Neuronal stem cell (in vitro differentiated cells): ENCODE measurements around the gene AMBRA1.
"Not testable (repeated sequence)": the region's sequence is repeated elsewhere in the genome, so short reads cannot be mapped to it uniquely, and the experiment has no call there.

Experiments
- DNase-seq: peaks from one replicate; pipeline ENCODE4 v3.0.0-alpha.2; 2013; ENCODE audit warnings: low spot score
- H2AFZ ChIP-seq: one replicate; pipeline ENCODE4 v1.6.1; 2013; ENCODE audit warnings: mild to moderate bottlenecking, low read length, inconsistent platforms
- H2AK5ac ChIP-seq: 2 replicates; pipeline ENCODE4 v1.6.1; 2013; ENCODE audit warnings: low read depth, mild to moderate bottlenecking, inconsistent platforms, low read length, moderate library complexity, mixed read lengths
- H2BK120ac ChIP-seq: 2 replicates; pipeline ENCODE4 v1.6.1; 2013; ENCODE audit warnings: low read depth, mild to moderate bottlenecking, inconsistent platforms, low read length, moderate library complexity, mixed read lengths
- H2BK12ac ChIP-seq: one replicate; pipeline ENCODE4 v1.6.1; 2013; ENCODE audit warnings: low read length, inconsistent platforms
- H2BK15ac ChIP-seq: 2 replicates; pipeline ENCODE4 v1.6.1; 2013; ENCODE audit warnings: mild to moderate bottlenecking, low read length, inconsistent platforms, mixed read lengths
- H2BK5ac ChIP-seq: one replicate; pipeline ENCODE4 v1.6.1; 2013; ENCODE audit warnings: inconsistent platforms, mild to moderate bottlenecking, low read length, moderate library complexity
- H3K14ac ChIP-seq: one replicate; pipeline ENCODE4 v1.6.1; 2013; ENCODE audit warnings: low read length, inconsistent platforms
- H3K18ac ChIP-seq: 2 replicates; pipeline ENCODE4 v1.6.1; 2013; ENCODE audit warnings: low read length, inconsistent platforms
- H3K23ac ChIP-seq: 2 replicates; pipeline ENCODE4 v1.6.1; 2013; ENCODE audit warnings: low read depth, mild to moderate bottlenecking, mixed read lengths, low read length, inconsistent platforms; ENCODE audit not compliant: poor library complexity
- H3K27ac ChIP-seq: replicated peaks from 3 replicates; pipeline ENCODE4 v1.5.1; 2013; ENCODE audit warnings: low read length, inconsistent platforms
- H3K27me3 ChIP-seq, 3 experiments: 2 replicates each; pipeline ENCODE4 v1.6.1; 2013; ENCODE audit warnings: low read length in 3 of 3, mild to moderate bottlenecking in 2 of 3, inconsistent platforms in 1 of 3, low read depth in 1 of 3, mixed read lengths in 1 of 3, moderate library complexity in 1 of 3; ENCODE audit not compliant: control insufficient read depth in 3 of 3, insufficient read depth in 3 of 3
- H3K36me3 ChIP-seq, 2 donors: replicated peaks in 1 of 2; 2 replicates each; pipeline ENCODE4 v1.6.1; 2013; ENCODE audit warnings: low read length in 2 of 2; ENCODE audit not compliant: control insufficient read depth in 2 of 2, insufficient read depth in 2 of 2
- H3K4ac ChIP-seq: 2 replicates; pipeline ENCODE4 v1.6.1; 2013; ENCODE audit warnings: inconsistent platforms, mild to moderate bottlenecking, low read length, moderate library complexity
- H3K4me1 ChIP-seq, 2 donors: 1 replicate in 1 of 2; 2 replicates in 1 of 2; pipeline ENCODE4 v1.6.1; 2013; ENCODE audit warnings: low read length in 2 of 2, low read depth in 1 of 2; ENCODE audit not compliant: control insufficient read depth in 2 of 2, insufficient read depth in 1 of 2
- H3K4me2 ChIP-seq: one replicate; pipeline ENCODE4 v1.6.1; 2013; ENCODE audit warnings: mild to moderate bottlenecking, low read length, inconsistent platforms; ENCODE audit not compliant: insufficient read depth, poor library complexity, severe bottlenecking
- H3K4me3 ChIP-seq, 2 donors: 2 replicates each; pipeline ENCODE4 v1.5.1; 2013; ENCODE audit warnings: low read length in 2 of 2, mild to moderate bottlenecking in 2 of 2, inconsistent platforms in 1 of 2, moderate library complexity in 1 of 2
- H3K79me1 ChIP-seq: one replicate; pipeline ENCODE4 v1.6.1; 2013; ENCODE audit warnings: low read depth, mild to moderate bottlenecking, inconsistent platforms, low read length, moderate library complexity
- H3K9ac ChIP-seq: one replicate; pipeline ENCODE4 v1.6.1; 2013; ENCODE audit warnings: mild to moderate bottlenecking, low read depth, low read length, inconsistent platforms; ENCODE audit not compliant: poor library complexity
- H3K9me3 ChIP-seq, 2 donors: replicated peaks in 1 of 2; 2 replicates each; pipeline versions ENCODE3 to v1.6.1; 2013; ENCODE audit warnings: low read length in 2 of 2, mild to moderate bottlenecking in 2 of 2, inconsistent platforms in 1 of 2, low read depth in 1 of 2, mixed read lengths in 1 of 2, moderate library complexity in 1 of 2; ENCODE audit not compliant: control insufficient read depth in 2 of 2, insufficient read depth in 1 of 2
- H4K8ac ChIP-seq: one replicate; pipeline ENCODE4 v1.6.1; 2013; ENCODE audit warnings: low read depth, mild to moderate bottlenecking, inconsistent platforms, low read length, moderate library complexity
- H4K91ac ChIP-seq: one replicate; pipeline ENCODE4 v1.6.1; 2013; ENCODE audit warnings: low read length, low read depth, mild to moderate bottlenecking, inconsistent platforms; ENCODE audit not compliant: poor library complexity
- WGBS, 2 donors: extraction: QIAGEN DNeasy Blood & Tissue Kit; methylation state at CpG; one replicate each; pipeline ENCODE4 v1.1.7; 2013; ENCODE audit warnings: missing lambda C conversion rate in 2 of 2, mixed read lengths in 1 of 2; ENCODE audit not compliant: insufficient read length in 2 of 2, insufficient replicate concordance in 1 of 2; ENCODE audit errors: extremely low coverage in 2 of 2; 5-methylcytosine and 5-hydroxymethylcytosine counted together

The AMBRA1 gene

GRCh38 chr11:46372086-46372485 is 221.7 kb downstream of the AMBRA1 start:
- no peak overlapping the region for H2AK5ac ChIP-seq
- no peak overlapping the region for H3K23ac ChIP-seq
- peaks cover 4 to 10% of the 10 kb centered on the region in 2 donors for H3K4me1 ChIP-seq
- no peak overlapping the region for H2AFZ ChIP-seq
- H3K4ac ChIP-seq: no peak overlapping the region
- no peak for DNase-seq
- H2BK120ac ChIP-seq: no peak overlapping the region
- H3K36me3 ChIP-seq: peaks cover 24 to 66% of the 10 kb centered on the region in 2 donors
- peaks cover 3% of the 10 kb centered on the region for H3K79me1 ChIP-seq
- no peak overlapping the region for H2BK15ac ChIP-seq
- no peak overlapping the region for H3K27ac ChIP-seq
- H4K8ac ChIP-seq: no peak overlapping the region
- no peaks in the 10 kb centered on the region for H3K27me3 ChIP-seq
- no peak overlapping the region for H3K9ac ChIP-seq
- no CpG with 5 or more reads among the region's 10 CpGs for WGBS, 2 donors
- H2BK5ac ChIP-seq: no peak overlapping the region
- no peak overlapping the region for H3K4me2 ChIP-seq
- H3K4me3 ChIP-seq: no peak overlapping the region
- no peak overlapping the region for H3K14ac ChIP-seq
- no peak overlapping the region for H2BK12ac ChIP-seq
- no peak overlapping the region for H4K91ac ChIP-seq
- no peak overlapping the region for H3K18ac ChIP-seq
- H3K9me3 ChIP-seq: peaks cover 0 to 2% of the 10 kb centered on the region in 2 donors

GRCh38 chr11:46371262-46371661 is 222.6 kb downstream of the AMBRA1 start:
- H3K27ac ChIP-seq, H4K8ac ChIP-seq, DNase-seq, H3K23ac ChIP-seq, H2BK120ac ChIP-seq, H3K27me3 ChIP-seq, H2AFZ ChIP-seq, H3K18ac ChIP-seq, H2AK5ac ChIP-seq, H3K9me3 ChIP-seq, H4K91ac ChIP-seq, H2BK12ac ChIP-seq, H3K4me3 ChIP-seq, H3K14ac ChIP-seq, H2BK15ac ChIP-seq, H3K4ac ChIP-seq, H3K79me1 ChIP-seq, H3K4me2 ChIP-seq, H3K9ac ChIP-seq, H2BK5ac ChIP-seq: not testable (repeated sequence)
- WGBS, 2 donors: no CpG with 5 or more reads among the region's 19 CpGs
- H3K4me1 ChIP-seq: peaks cover 10 to 13% of the 10 kb centered on the region in 2 donors
- peaks cover 22 to 59% of the 10 kb centered on the region in 2 donors for H3K36me3 ChIP-seq

- Histone ChIP-seq H3K36me3 (peaks cover 17 to 49% of the 10 kb centered on the region in 2 donors), H2BK120ac (no peak overlapping the region), H3K4ac (no peak overlapping the region), H3K4me2 (no peak overlapping the region), H3K14ac (no peak overlapping the region), H2BK5ac (no peak overlapping the region), H3K79me1 (peaks cover 3% of the 10 kb centered on the region), H3K9me3 (peaks cover 0 to 2% of the 10 kb centered on the region in 2 donors), H3K18ac (no peak overlapping the region), H4K91ac (no peak overlapping the region), H2BK15ac (no peak overlapping the region), H2AK5ac (no peak overlapping the region), H3K27me3 (no peaks in the 10 kb centered on the region), H3K4me1 (peaks cover 10 to 16% of the 10 kb centered on the region in 2 donors), H3K9ac (no peak overlapping the region), H2BK12ac (no peak overlapping the region), H2AFZ (no peak overlapping the region), H4K8ac (no peak overlapping the region), H3K27ac (no peak overlapping the region), H3K4me3 (no peak overlapping the region), H3K23ac (no peak overlapping the region)
- no CpG with 5 or more reads among the region's 13 CpGs for WGBS, 2 donors
- no peak for DNase-seq
Observed at GRCh38 chr11:46370253-46370652, 223.6 kb downstream of the AMBRA1 start.

- H3K4me1 ChIP-seq: peaks cover 10 to 18% of the 10 kb centered on the region in 2 donors
- H3K27ac ChIP-seq: no peak overlapping the region
- H2BK15ac ChIP-seq: peak overlapping the region; percentile 52
- H3K23ac ChIP-seq: peak overlapping the region; percentile 22
- H2BK120ac ChIP-seq: no peak overlapping the region
- no peaks in the 10 kb centered on the region for H3K27me3 ChIP-seq
- H4K8ac ChIP-seq: no peak overlapping the region
- peaks cover 0 to 2% of the 10 kb centered on the region in 2 donors for H3K9me3 ChIP-seq
- H2AK5ac ChIP-seq: peak overlapping the region; percentile 44
- no peak overlapping the region for H3K4me2 ChIP-seq
- H3K14ac ChIP-seq: peak overlapping the region; percentile 4
- H2AFZ ChIP-seq: no peak overlapping the region
- peaks cover 12 to 43% of the 10 kb centered on the region in 2 donors for H3K36me3 ChIP-seq
- H3K4me3 ChIP-seq: no peak overlapping the region
- H3K18ac ChIP-seq: peak overlapping the region; percentile 62
- H3K79me1 ChIP-seq: peaks cover 2% of the 10 kb centered on the region
- peak overlapping the region; percentile 15 for H3K4ac ChIP-seq
- no CpG with 5 or more reads among the region's 25 CpGs for WGBS, 2 donors
- DNase-seq: no peak
- peak overlapping the region; percentile 73 for H3K9ac ChIP-seq
- H2BK12ac ChIP-seq: peak overlapping the region; percentile 77
- H2BK5ac ChIP-seq: no peak overlapping the region
- peak overlapping the region; percentile 26 for H4K91ac ChIP-seq
Observed at GRCh38 chr11:46369458-46370152, 224.2 kb downstream of the AMBRA1 start.
